BJ (cell line): ENCODE measurements around the gene CLMP. TPM values are rescaled to one million over a fixed set of nuclear protein-coding genes. Genes with fewer than 3 reads are reported as not detected.

Experiments used
- CTCF ChIA-PET: fragments of 350-600 bp; formaldehyde crosslinking; extraction: SDS; loops from one replicate; lab custom pipeline; 2021; ENCODE audit warnings: antibody characterized with exemption, inconsistent platforms; lab: Yijun Ruan, JAX
- POLR2A ChIA-PET: fragments of 300-600 bp; sonication (Branson Sonifier 250); formaldehyde crosslinking; extraction: SDS; loops from one replicate; lab custom pipeline; 2021; ENCODE audit warnings: antibody characterized with exemption; lab: Charles Lee
- DNase-seq: peaks from one replicate; pipeline ENCODE4 v3.0.0-alpha.2; 2011; ENCODE audit warnings: low read depth
- H3K27me3 ChIP-seq: 2 replicates; pipeline ENCODE4 v1.6.0; 2011; ENCODE audit warnings: low read length; ENCODE audit not compliant: control insufficient read depth, insufficient read depth
- H3K36me3 ChIP-seq: 2 replicates; pipeline ENCODE4 v1.5.1; 2011; ENCODE audit warnings: low read length; ENCODE audit not compliant: control insufficient read depth, insufficient read depth
- H3K4me3 ChIP-seq: 2 replicates; pipeline ENCODE4 v1.5.1; 2011; ENCODE audit warnings: low read depth, mild to moderate bottlenecking, control low read depth, low read length
- polyA plus RNA-seq: library from polyadenylated mRNA; depleted of rRNA; stranded (reverse); fragments of >200 nt; gene quantifications from 2 replicates; pipeline ENCODE4 v1.2.3, GENCODE V29; 2011
- TF ChIP-seq, protein P1 (sequence below): IDR thresholded peaks from 2 replicates; pipeline ENCODE4 v1.5.1; 2011; ENCODE audit warnings: low read depth, mild to moderate bottlenecking, control low read depth, inconsistent platforms, low read length, moderate library complexity; ENCODE audit not compliant: insufficient read depth

The CLMP gene
- polyA plus RNA-seq, 1 experiment: 219 TPM

DNA sequence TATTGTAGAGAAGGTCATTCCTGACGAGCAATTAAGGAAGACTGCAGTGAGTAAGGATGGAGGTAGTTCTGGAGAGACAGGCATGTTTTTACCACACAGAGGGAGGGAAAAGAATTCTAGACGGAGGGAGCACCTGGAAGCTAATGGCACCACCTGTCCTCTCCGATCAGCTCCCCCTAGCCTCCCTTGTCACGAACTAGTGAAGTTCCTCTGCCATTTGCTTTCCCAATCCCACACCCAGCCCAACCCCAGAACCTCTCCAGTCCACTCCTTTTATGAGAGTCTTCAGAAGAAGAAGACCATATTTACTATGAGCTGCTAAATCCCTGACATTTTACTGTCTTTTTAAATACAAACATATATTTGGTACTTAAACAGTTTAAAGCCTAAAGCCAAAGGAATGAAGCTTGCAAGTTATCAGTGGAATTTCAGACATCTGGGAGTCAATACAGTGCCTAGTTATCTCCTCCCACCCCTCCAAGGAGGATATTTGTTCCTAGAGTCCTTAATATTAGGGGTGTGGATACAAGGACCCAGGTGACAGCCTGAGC lies 87.0 kb downstream of the CLMP start:
- peaks cover 3% of the 10 kb centered on the region for H3K36me3 ChIP-seq
- no peaks in the 10 kb centered on the region for H3K27me3 ChIP-seq
- ChIA-PET POLR2A (no interaction called here), CTCF (interaction anchor here (1.1 to 7.1 kb wide), 4 partner anchors 80 to 367 kb away, joined by 3 to 96 read pairs (median 4); no protein-coding TSS in a partner anchor)
- DNase-seq: no peak
- TF ChIP-seq, protein P1, sequence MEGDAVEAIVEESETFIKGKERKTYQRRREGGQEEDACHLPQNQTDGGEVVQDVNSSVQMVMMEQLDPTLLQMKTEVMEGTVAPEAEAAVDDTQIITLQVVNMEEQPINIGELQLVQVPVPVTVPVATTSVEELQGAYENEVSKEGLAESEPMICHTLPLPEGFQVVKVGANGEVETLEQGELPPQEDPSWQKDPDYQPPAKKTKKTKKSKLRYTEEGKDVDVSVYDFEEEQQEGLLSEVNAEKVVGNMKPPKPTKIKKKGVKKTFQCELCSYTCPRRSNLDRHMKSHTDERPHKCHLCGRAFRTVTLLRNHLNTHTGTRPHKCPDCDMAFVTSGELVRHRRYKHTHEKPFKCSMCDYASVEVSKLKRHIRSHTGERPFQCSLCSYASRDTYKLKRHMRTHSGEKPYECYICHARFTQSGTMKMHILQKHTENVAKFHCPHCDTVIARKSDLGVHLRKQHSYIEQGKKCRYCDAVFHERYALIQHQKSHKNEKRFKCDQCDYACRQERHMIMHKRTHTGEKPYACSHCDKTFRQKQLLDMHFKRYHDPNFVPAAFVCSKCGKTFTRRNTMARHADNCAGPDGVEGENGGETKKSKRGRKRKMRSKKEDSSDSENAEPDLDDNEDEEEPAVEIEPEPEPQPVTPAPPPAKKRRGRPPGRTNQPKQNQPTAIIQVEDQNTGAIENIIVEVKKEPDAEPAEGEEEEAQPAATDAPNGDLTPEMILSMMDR: no peak
- no peak overlapping the region for H3K4me3 ChIP-seq

DNA sequence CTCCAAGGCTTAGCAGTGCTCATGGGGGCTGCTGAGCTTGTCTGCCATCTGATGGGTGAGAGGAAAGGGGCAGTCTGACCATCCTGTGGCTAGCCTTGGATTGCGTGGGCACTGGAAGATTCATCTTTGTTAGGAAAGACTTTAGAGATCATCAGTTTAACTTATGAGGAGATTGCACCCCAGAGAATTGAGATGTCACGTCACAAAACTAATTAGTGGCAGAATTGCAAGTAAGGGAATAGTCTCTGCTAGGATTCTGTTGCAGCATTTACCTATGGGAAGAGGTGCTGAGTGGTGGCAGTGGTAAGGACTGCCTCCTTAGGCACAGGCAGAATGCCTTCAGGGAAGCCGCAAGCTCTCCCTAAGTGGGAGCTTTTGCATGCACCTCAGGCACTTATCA lies 90.4 kb downstream of the CLMP start:
- TF ChIP-seq, protein P1: no peak
- Histone ChIP-seq H3K36me3 (peaks cover 4% of the 10 kb centered on the region), H3K27me3 (no peaks in the 10 kb centered on the region), H3K4me3 (no peak overlapping the region)
- ChIA-PET POLR2A (no interaction called here), CTCF (interaction anchor here (1.0 to 3.6 kb wide), 3 partner anchors 135 to 158 kb away, joined by 3 to 38 read pairs (median 31); no protein-coding TSS in a partner anchor)
- no peak for DNase-seq

DNA sequence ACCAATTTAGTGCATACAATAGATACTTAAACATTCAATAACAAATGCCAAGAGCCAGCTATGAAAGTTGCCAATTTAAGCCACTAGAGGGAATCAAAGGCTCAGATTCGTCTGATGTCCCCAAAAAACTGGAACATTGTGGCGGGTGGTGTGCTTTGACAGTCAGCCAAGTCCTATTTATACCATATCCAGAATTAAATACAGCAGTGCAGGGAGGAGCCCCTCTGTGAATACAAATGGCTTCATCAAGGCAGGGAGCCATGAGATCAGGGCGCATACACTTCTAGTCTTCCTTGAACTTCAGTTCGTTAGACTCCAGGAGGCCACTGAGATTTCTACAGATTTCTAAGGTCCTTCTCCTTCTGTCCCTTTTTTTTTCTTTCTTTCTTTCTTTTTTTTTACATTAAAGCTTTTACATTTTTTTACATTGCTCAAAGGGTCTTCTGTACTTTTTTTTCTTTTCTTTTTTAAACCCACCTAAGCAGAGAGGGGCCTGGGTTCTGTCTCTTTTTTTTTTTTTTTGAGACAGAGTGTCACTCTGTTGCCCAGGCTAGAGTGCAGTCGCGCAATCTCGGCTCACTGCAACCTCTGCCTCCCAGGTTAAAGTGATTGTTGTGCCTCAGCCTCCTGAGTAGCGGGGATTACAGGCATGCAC lies 91.6 kb downstream of the CLMP start:
- no peaks in the 10 kb centered on the region for H3K27me3 ChIP-seq
- CTCF ChIA-PET: interaction anchor here (0.7 to 3.6 kb wide), 18 partner anchors 8 to 303 kb away, joined by 3 to 38 read pairs (median 4); no protein-coding TSS in a partner anchor
- H3K4me3 ChIP-seq: no peak overlapping the region
- DNase-seq: peak; percentile 46
- POLR2A ChIA-PET: interaction anchor here (0.7 kb wide), 1 partner anchor 40 kb away, joined by 20 read pairs; no protein-coding TSS in a partner anchor
- peaks cover 6% of the 10 kb centered on the region for H3K36me3 ChIP-seq
- TF ChIP-seq, protein P1: peak; percentile 66

DNA sequence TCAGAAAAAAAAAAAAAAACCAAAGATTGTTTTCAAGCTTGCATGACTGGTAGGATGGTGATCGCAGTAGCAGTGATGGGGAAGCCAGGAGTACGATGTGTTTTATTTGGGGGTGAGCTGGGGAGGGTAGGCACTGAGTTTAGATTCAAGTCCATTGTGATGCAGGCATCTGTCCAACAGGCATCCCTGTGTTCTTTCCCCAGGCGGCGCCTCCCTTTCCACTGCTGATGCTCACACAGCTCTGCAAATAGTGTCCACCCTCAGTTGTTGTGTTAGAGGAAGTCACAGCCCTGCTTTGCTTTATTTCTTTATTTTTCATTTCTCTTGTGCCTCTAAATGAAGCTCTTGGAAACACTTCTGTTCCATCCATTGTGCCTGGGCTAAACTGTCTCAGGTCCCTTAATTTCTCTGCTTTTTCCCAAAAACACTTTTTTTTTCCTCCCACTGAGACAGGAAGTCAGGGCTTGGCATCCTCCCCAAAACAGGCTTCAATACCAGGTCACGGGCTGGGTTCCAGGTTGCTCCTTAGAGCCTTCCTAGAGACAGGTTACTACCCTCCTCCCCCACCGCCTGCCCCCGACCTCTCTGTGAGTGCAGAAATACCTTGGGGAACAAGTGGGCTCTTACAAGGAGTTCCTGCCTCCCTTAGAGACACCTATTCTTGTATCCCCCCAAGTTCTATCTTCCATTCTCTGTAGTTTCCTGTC lies 94.5 kb downstream of the CLMP start:
- ChIA-PET POLR2A (no interaction called here), CTCF (interaction anchor here (0.6 to 2.0 kb wide), 6 partner anchors 13 to 334 kb away, joined by 3 to 8 read pairs (median 4); no protein-coding TSS in a partner anchor)
- DNase-seq: no peak
- Histone ChIP-seq H3K4me3 (no peak overlapping the region), H3K27me3 (no peaks in the 10 kb centered on the region), H3K36me3 (peaks cover 14% of the 10 kb centered on the region)
- TF ChIP-seq, protein P1: no peak

DNA sequence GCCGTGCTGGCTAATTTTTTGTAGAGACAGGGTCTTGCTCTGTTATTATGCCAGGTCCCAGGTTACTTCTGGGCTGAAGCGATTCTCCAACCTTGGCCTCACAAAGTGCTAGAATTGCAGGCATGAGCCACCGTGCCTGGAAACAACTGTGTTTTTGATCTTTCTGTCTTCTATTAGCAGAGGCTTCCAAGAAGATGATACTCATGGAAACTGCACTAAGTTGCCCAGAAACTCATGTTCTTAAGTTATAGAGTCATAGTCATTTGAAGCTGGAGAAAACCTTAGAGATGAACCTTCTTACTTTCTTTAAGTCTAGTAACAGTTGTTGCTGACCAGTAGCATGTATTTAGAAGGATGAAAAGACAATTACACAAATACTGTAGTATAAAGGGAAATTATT lies 96.1 kb downstream of the CLMP start:
- Histone ChIP-seq H3K4me3 (no peak overlapping the region), H3K36me3 (peaks cover 12% of the 10 kb centered on the region), H3K27me3 (no peaks in the 10 kb centered on the region)
- ChIA-PET CTCF (interaction anchor here (2.0 kb wide), 1 partner anchor 148 kb away, joined by 8 read pairs; no protein-coding TSS in a partner anchor), POLR2A (no interaction called here)
- no peak for DNase-seq
- TF ChIP-seq, protein P1: no peak
